ENCODE measurements around the gene MICALL1. TPM values are rescaled to one million over a fixed set of nuclear protein-coding genes. Genes with fewer than 3 reads are reported as not detected.

Gene MICALL1
- total and polyA plus RNA-seq, 2 of the 13 experiments (the other 11 are each of a cell fraction or from before 2014, with no cell fraction given): 7.6 to 10.6 TPM

- TF ChIP-seq SMAD9 (CRISPR knock-in tag; IDR thresholded peaks at IDR 0.05) (no peak), ZNF644 (CRISPR knock-in tag; IDR thresholded peaks at IDR 0.05; ENCODE audit: low read depth) (no peak), ZNF574 (CRISPR knock-in tag; IDR thresholded peaks at IDR 0.05) (peak; percentile 40; the same call in 1 of the 2 replicates), ATF4 (CRISPR knock-in tag; IDR thresholded peaks at IDR 0.05) (no peak), SOX13 (IDR thresholded peaks at IDR 0.05) (no peak), SOX13 (CRISPR knock-in tag; conservative IDR thresholded peaks at IDR 0.05 in 1 of 2, IDR thresholded peaks at IDR 0.05 in 1 of 2) (peak in 1 of 2 experiments; percentile 30; a peak in 1 of 4 replicates), FOXA3 (CRISPR knock-in tag; IDR thresholded peaks at IDR 0.05) (0 out of 2 replicates have a peak, but pooled peaks have one; percentile 23), NR3C1 (CRISPR knock-in tag; IDR thresholded peaks at IDR 0.05) (no peak)
These were observed 9.2 kb upstream of the MICALL1 start (continued) for GRCh38 chr22:37896939-37897338.

GRCh38 chr22:37897807-37898206 lies 8.3 kb upstream of the MICALL1 start:
- Histone ChIP-seq H3K4me1 (ENCODE audit: insufficient read depth, low read length) (peaks cover 71% of the 10 kb centered on the region), H3K4me2 (ENCODE audit: low read depth, low read length) (no peak overlapping the region; the same call in 1 of the 2 replicates)
- TF ChIP-seq AHR (CRISPR knock-in tag; IDR thresholded peaks at IDR 0.05) (no peak), BCL6 (CRISPR knock-in tag; IDR thresholded peaks at IDR 0.05) (0 out of 2 replicates have a peak, but pooled peaks have one; percentile 15), KDM2A (CRISPR knock-in tag; IDR thresholded peaks at IDR 0.05; ENCODE audit: borderline replicate concordance, low read depth) (no peak), ISL2 (CRISPR knock-in tag; IDR thresholded peaks at IDR 0.05) (no peak), ZXDC (CRISPR knock-in tag; IDR thresholded peaks at IDR 0.05) (no peak), CCDC6 (CRISPR knock-in tag; IDR thresholded peaks at IDR 0.05) (no peak), SAP130 (CRISPR knock-in tag; IDR thresholded peaks at IDR 0.05; ENCODE audit: low read depth) (0 out of 2 replicates have a peak, but pooled peaks have one; percentile 10), CREB1 (IDR thresholded peaks at IDR 0.05) (0 out of 2 replicates have a peak, but pooled peaks have one; percentile 10), CREB1 (CRISPR knock-in tag; IDR thresholded peaks at IDR 0.05) (no peak)

More at GRCh38 chr22:37897807-37898206, 8.3 kb upstream of the MICALL1 start:
- CTCF ChIA-PET (ENCODE audit: low intra/inter-chr PET ratio, low total read pairs): no interaction called here
- no peak for ATAC-seq
- H3K9ac ChIP-seq (ENCODE audit: insufficient read depth, low read depth, low read length): peak overlapping the region; percentile 52; the same call in 1 of the 2 replicates
- H3K9me3 ChIP-seq (ENCODE audit: low read length): no peaks in the 10 kb centered on the region
- H4K20me1 ChIP-seq (ENCODE audit: insufficient read depth, low read length): no peaks in the 10 kb centered on the region
- H3K27ac ChIP-seq (ENCODE audit: extremely low read length, insufficient read depth, low read length): peak overlapping the region; percentile 80
- 93% methylated on average over 2 of the region's 2 CpGs for WGBS (ENCODE audit: low lambda C conversion rate)
- POLR2A ChIA-PET: interaction anchor here (0.9 to 6.8 kb wide), 8 partner anchors 10 to 93 kb away, joined by 3 to 69 read pairs (median 6); partner anchors contain the start of genes ANKRD54, GCAT and MICALL1
- H3K36me3 ChIP-seq (replicated peaks in 1 of 2; ENCODE audit: control insufficient read depth in 1 of 2, insufficient read depth in 2 of 2, low read length in 2 of 2): no peaks in the 10 kb centered on the region
- BruUV-seq (replicated peaks): no TSS peak
- in situ Hi-C loops (cut with HindIII; ENCODE audit: extremely low pct_ligation_motif_present, low pct_unique_long_range_greater_than_20kb) (no loop called here), intact Hi-C loops (cut with micrococcal nuclease; ENCODE audit: unreplicated experiment) (no loop called here)
- H3K27me3 ChIP-seq (ENCODE audit: control insufficient read depth in 1 of 2, insufficient read depth in 2 of 2, low read length in 2 of 2): no peaks in the 10 kb centered on the region
- no peak for DNase-seq (ENCODE audit: low spot score)
- H2AFZ ChIP-seq (ENCODE audit: low read length): no peak overlapping the region
- no peak for FAIRE-seq
- no peaks in the 10 kb centered on the region for H3K79me2 ChIP-seq (ENCODE audit: insufficient read depth, low read length)
- H3K4me3 ChIP-seq (replicated peaks in 1 of 3; ENCODE audit: insufficient read depth in 1 of 3, low read depth in 2 of 3, low read length in 3 of 3): no peak overlapping the region
